ENCODE results near the gene SPP1.

DNA sequence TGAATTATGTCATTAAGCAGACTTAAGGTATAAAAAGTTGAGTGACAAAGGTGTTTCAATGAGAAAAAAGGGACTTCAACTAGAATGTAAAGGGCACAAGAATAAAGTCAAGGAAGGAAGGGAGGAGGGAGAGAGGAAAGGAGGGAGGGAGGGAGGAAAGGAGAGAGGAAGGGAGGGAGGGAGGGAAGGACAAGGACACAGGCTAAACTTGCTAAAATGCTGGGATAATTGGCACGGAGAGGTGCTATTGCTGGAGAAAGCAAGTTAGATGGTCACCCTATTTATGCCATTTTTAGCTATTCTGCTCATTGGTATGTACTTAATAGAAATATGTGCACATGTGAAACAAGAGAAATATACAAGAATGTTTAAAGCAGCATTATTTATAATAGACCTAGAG is 44.9 kb upstream of the SPP1 start:
- TF ChIP-seq, protein P1, sequence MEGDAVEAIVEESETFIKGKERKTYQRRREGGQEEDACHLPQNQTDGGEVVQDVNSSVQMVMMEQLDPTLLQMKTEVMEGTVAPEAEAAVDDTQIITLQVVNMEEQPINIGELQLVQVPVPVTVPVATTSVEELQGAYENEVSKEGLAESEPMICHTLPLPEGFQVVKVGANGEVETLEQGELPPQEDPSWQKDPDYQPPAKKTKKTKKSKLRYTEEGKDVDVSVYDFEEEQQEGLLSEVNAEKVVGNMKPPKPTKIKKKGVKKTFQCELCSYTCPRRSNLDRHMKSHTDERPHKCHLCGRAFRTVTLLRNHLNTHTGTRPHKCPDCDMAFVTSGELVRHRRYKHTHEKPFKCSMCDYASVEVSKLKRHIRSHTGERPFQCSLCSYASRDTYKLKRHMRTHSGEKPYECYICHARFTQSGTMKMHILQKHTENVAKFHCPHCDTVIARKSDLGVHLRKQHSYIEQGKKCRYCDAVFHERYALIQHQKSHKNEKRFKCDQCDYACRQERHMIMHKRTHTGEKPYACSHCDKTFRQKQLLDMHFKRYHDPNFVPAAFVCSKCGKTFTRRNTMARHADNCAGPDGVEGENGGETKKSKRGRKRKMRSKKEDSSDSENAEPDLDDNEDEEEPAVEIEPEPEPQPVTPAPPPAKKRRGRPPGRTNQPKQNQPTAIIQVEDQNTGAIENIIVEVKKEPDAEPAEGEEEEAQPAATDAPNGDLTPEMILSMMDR (IDR thresholded peaks at IDR 0.05; ENCODE audit: borderline replicate concordance, extremely low read depth, low read length, poor library complexity, severe bottlenecking) = no peak
- no peak for TF ChIP-seq EZH2 (IDR thresholded peaks at IDR 0.05; ENCODE audit: borderline replicate concordance, low read depth, low read length, severe bottlenecking)
